HG02870 (cell line): ENCODE results near the gene SPATA31E1.

Experiments
- ATAC-seq: cut with Tn5 transposase; IDR thresholded peaks from one replicate; pipeline ENCODE4 v1.9.1; 2021; ENCODE audit warnings: mild to moderate bottlenecking, moderate library complexity; ENCODE audit not compliant: unreplicated experiment

SPATA31E1 gene

DNA sequence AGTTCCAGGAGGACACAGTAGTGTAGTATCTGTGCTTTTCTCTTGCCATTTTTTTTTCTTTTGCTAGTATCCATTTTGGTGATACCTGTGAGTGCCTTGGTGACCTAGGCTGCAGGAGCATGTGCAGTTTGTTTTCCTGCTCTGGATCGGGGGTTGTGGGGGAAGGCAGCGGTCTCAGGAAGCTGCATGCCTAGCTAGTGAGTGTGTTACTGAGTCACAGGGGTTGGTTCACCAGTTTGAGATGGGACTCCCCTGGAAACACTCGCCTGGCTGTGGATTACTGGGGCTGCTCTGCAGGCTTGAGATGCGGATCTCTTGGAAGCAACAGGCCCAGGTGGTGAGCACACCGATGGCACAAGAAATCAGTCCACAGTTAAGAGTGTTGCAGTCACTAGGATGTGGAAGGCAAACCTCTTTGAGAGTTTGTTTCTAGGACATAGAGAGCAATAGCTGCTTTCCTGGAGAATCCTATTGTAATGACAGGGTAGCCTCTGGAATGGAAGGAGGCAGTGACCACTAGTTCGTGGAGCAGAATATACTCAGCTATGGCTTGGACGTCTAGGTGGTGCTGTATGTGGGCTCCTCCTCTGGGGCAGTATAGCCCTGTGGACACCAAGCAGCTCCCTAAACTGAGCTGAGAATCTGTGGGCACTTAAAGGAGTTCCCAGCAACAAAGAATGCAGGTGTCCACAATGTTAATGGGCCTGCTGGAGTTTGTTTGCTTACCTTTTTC is 20.0 kb upstream of the SPATA31E1 start:
- no peak for ATAC-seq

DNA sequence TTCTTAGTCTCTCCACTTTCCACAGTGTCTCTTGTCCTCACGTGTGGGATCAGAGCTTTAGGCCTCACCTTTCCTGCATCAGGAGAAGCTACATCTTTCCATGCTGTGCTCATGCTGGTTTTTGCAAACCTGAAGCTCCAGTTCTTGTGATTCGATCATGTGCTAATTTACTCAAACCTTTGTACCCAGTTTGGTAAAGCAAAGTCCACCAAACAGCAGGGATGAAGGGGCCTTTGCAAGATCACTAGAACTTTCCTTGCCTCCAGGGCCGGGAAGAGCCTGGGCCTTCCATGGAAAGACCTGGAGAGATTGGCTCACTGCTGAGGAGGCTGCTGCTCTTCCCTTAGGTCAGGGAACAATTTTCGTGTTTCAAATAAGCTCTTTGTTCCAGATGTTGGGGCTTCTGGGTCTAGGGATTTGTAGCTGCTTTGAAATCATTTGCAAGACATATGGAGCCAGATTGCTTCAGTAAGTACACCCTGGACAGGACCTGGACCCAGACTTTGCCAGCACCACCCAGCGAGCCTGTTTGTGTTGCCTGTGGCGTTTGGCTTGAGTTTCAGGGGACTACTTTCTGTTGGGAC is 18.7 kb upstream of the SPATA31E1 start:
- no peak for ATAC-seq

DNA sequence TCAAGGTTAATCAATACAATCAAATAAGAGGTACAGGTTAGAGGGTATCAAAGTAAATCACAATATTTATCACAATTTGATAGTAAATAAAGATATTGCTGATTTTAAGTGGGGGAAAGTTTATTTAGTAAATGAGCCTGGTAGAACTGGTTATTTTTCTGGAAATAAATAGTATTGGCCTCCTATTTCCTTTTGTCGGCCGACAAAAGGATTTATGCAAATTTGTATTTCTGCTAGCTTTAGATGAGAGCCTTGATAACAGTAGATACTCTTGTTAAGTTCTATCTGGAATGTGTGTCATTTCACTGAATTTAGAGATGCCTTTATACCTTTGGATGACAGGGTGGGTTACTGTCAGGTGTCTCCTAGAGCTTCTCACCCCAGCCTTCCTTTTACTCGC is 17.8 kb upstream of the SPATA31E1 start:
- no peak for ATAC-seq

DNA sequence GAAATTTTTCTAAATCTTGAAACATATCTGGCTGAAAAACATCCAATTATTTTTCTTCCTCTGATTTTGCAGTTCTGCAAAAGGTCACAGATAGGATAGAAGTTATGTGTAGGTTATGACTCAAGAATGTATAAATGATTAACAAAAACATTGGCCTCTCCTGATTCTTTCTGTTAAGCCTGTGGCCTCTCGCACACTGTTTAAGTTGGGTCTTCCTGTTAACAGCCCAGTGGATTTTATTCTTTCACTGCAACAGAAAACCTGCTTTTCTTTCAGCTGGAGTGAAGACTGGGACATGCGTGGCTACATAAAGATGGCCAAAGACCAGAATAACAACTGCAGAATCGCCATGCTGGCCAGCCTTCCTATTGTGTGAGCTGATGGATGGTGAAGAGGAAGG is 17.1 kb upstream of the SPATA31E1 start:
- ATAC-seq = no peak

DNA sequence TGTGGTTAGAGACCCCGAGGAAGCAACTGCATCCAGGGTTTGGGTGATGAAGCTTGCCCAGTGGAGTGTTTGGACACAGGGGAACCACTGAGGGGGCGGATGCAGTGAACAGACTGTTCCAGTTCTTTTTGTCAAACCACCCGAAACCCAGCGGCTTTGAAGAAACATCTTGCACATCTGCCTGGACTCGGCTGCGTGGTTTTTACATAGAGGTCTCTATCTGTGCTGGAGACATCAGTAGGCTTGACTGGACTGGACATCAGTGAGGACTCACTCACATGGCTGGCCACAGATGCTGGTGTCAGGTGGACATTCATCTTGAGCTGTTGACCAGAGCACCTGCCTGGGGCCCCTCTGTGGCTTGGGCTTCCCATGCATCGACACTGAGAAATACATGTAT is 15.3 kb upstream of the SPATA31E1 start:
- ATAC-seq = no peak

DNA sequence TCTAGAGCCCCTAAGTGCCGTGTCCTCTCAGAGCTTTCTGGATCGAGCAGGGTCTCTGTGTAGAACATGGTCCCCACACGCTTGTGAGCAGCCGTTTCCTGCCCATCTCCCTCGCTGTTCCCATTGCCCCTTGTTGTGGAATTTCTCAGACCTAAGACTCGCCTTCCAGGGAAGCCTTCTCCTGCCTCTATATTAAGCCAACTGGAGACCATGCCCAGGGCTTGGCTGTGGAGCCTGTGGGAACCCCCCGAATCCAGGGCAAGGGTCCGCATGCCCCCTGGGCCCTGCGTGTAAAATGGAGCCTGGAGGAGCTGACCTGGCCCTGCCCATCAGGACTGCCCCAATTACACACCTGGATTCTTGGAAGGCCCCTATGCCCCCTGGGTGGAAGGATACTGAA is 14.5 kb upstream of the SPATA31E1 start:
- no peak for ATAC-seq

DNA sequence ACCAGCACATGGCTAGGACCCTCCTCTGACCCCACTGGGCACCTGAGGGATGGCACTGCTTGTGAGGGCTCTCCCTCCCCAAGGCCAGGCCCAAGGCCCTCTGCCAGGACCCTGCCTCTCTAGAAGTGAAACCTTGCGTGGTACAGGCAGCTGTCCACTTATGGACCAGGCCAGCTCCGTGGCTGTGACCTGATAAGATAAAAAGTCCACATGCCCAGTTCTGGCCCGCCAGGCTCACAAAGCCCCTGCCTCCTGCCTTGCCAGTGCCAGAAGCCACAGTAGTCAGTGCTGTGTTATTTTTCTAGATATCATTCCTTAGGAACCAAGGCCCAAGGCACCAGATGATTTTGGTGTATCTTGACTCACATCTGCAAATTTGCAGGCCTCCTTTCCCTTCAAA is 14.0 kb upstream of the SPATA31E1 start:
- no peak for ATAC-seq

DNA sequence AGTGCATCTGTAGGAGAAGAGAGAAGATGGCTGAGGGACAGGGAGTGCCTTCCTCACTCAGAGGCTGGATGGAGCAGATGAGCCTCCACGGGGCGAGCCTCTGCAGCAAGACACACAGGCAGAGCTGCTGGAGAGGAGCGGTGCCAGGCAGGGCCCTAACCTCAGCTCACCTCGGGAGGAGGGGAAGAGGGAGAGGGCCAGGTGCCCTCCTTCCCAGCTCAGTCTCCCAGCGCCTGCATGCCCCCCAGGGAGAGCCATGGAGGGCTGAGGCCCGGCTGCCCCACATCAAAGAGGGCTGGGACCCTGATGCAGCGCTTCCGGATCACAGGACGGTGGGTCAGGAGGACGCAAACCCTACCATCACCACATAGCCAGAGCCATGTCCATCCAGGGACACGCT is 13.6 kb upstream of the SPATA31E1 start:
- ATAC-seq = no peak

DNA sequence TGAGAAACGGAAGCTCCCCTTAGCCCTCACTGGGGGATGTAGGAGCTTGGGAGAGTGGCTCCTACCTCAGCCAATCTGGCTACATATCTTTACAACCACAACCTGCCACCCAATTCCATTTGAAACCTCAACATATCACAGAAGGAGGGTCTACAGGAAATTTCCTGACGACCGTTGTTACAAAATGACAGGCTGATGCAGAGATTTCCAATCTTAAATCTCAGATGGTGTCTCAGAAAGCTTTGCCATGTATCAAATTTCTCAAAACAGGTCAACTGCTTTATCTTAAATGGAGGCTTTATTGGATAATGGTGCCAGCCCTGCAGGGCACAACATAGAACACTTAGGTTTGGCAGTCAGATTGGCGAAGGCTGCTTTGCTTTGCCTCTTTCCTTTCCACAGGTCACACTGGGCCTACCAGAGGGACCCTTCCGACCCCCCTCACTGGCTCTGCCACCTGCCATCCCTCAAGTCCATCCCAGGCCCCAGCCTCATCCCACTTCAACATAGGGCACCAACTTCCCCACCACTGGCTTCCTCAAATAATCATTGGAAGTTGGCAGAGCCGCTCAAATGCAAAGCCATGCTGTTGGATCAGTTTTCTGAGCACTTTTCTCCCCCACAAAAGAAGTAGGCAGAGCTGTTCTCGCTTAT is 11.1 kb upstream of the SPATA31E1 start:
- no peak for ATAC-seq

DNA sequence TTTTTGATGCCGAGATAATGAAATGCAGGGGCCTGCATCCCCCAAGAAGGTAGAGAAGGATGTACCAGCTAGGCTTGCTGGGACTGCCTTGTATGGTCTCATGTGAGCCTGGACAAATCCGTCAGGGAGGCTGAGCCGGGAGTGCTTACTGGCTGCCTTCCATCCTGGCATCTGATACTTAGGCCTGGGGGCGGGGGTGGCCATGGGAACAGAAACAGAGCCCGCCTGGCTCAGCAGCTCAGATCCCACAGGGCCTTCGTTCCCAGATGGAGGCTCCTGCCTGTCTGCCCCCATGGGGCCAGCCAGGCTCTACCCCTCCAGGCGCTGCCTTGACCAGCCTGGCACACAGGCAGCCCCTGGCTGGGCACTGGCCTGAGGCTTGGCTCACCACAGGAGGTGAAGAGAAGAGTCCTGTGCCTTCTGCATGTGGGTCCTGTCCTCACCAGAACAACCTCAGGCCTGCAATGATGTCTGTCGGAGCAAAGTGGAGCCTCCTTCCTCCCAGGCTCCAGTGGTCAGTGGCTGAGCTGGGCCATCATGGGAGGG is 10.5 kb upstream of the SPATA31E1 start:
- ATAC-seq = no peak

DNA sequence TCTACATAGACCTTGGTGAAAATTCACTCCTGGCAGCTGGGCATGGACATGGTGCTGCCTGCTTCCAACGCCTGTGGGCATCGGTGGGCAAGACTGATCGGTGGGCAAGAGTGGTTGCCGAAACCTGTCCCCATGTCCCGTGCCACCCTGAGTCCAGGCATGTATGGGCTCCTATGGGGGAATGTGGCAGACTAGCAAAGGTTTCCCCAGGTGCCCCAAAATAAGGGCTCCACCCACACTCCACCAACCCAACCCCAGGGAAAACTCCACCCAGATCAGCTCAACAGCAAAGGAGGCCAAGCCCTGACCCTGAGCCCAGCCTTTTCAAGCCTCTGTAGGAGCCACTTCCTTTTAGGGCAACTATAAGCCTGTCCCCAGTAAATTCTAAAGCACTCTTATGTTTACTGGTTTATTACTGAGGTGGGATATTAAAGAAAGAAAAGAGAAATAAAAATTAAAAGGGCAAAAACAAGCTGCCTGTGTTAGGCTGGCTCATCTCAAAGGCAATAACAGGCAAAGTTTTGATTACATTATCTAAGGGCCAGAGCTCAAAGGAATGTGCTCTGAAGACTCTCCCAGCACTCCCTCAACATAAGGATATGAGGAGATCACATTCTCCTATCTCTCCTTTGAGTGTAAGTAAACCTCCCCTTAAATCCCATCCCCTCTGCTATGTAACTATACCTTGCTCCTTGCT is 8.9 kb upstream of the SPATA31E1 start:
- no peak for ATAC-seq

DNA sequence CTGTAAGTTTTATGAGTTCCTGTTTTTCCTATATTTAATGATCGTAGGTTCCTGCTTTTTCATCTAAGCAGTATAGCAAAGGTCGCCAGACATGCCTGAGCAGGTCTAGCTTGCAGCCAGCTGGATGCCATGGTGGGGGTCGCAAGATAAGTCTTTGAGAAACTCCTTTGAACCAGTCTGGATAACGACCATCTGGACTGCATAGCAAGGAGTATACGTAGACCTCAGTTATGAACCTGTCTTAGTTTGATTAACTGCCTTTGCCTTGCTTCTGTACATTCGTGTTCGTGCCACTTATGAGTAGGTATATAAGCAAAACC is 8.4 kb upstream of the SPATA31E1 start:
- no peak for ATAC-seq

DNA sequence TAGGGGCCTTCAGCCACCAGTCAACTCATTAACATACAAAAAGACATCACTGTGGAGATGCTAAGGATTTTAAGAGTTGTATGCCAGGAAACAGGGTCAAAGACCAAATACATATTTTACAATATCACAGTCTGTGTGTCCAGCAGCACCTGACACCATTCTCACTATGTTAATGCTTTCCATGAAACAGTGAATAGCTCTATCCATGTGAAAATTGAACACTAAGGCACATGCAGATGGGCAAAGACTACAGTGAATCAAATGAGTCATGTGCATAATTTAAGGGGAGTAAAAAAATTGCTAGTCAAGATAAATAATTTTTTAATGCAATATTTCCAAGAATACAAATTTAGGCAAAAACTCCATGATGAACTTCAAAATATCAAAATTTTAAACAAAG is 7.6 kb upstream of the SPATA31E1 start:
- no peak for ATAC-seq

DNA sequence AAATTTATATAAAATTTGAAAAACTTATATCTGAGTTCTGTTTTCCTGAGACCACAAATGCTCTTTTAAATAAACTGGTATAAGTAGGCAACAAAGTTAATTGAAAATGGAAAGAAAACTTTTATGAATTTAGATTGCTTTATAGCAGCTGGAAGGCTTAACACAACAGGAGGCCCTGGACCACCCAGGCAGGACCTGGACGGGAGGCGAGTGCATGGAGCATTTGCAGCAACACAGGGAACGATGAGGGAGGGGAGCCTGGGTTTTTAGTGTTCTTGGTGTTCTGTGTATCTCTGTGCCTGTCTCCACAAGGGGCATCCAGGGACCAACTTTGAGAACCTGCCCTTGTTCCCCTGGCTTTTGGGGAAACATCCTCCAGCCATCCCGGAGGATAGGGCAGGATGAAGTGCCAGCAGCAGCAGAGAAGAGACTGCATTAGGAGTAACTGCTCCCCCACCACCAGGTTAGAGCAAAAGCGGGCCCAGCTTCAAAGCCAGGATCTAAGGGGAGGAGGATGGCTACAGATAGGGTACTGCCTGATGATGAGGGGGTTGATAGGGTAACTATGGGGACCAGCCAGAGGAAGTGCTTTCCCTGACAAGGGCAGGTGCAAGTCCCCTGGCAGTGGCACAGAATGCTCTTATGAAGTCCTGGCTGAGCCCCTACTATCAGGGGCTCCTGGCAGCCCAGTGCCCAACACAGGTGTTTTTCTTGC is 6.7 kb upstream of the SPATA31E1 start:
- ATAC-seq = no peak

DNA sequence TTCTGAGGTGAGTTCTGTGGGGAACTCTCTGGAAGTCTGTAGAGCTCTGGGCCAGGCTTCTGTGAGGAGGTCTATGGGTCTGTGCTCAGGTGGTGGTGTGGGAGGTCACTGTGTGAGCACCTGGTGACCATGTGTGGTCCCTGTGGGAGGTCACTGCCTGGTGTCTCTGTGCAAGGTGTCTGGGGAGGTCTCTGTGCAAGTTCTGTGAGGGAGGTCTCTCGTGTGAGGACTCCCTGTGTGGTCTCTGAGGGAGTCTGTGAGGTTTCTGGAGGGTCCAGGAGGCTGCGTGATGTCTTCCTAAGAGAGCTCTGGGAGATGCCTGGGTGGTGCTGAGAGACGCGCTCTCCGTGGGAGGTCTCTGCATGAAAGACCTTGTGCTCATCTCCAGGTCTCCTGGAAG is 6.0 kb upstream of the SPATA31E1 start:
- ATAC-seq = no peak

DNA sequence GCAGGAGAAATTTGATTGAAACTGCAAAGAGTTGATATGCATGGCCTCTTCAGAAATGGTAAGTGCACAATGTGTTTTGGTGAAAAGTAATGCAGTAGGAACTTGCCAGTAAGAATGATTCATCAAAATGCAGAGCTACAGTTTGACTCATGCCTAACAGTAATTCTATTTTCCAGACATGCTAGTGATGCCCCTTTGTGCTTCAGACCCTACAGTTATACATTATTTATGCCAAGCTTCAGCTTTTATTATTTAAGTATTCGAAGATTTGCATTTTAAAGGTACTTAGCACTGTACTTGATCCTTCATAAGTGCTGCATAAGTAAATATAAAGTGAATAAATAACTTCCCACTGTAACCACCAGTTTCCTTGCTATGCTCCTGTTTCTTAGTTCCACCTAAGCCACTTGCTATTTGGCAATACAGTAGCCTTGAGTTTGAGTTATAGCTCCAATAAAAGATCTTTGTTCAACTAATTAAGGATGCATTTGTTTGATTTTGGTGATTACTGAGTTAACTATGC is 3.6 kb upstream of the SPATA31E1 start:
- ATAC-seq = no peak

DNA sequence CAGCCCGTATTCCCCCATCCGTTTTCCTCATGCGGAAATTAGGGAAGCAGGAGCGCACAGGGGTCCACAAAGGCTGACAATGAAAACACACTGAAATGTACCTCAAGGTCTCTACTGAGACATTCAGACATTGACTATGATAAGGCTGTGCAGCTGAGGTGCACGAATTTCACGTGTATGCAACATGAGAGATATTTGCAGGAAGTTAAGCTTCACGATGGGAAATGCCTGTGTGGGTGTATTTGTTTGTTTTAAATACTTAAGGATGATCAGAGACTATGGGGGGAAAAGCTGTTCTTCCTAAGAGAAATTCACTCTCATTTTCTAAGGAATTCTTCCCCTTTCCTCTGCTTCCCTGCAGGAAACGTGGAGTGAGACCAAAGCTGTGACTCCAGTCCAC is 2.6 kb upstream of the SPATA31E1 start:
- ATAC-seq = no peak

DNA sequence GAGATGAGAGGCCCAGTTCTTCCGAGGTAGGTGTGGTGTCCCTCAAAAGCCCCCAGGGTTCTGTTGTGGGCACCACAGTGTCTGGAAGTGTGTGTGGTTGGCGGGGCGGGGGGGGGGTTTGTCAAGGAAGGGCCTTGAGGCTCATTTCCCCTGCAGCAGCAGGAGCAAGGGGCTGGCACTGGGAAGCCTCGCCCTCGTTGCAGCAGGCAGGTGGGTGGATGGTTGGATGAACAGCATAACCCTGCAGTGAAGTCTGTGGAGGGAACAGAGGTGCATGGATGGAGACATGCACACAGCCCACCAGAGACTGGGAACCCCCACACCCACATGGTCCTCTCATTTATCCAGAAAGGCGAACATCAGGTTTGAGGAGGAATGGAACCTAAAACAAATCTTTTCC is 2.0 kb upstream of the SPATA31E1 start:
- no peak for ATAC-seq

DNA sequence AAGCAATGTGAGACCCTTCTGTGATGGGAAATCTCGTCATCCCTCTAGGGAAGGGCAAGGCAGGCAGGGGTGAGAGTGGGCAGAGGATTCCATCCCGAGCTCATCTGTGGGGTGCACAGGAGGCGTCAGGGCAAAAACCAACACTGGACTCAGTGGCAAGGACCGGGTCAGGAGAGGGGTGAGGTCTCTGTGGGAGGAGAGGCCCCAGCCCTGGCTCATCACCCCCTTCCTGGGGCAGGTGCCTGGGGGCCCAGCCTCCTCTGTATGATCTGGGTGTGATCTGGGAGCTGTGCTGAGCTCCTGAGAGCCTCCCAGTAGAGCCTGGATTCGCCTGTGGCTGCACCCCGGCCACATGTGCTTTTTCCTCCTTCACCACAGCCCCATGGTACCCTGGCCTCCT is 597 bp downstream of the SPATA31E1 start:
- ATAC-seq = no peak

DNA sequence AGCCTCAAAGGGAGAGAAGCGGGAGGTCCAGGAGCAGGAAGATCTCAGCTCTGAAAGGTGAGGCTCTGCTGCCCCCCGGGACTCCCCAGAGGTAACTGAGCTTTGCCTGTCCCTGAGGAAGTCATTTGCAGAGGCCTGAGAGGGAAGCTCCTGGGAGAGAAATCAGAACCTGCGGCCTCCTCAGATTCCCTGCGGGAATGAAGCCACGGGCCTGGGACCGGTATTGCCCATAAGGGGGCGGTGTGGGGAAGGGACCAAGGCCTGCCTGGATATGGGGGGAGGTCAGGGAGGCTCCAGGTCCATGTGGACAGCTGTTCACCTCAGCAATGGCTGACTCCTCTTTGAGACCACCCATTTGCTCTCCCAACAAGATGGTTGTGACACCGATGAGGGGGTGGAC is 1.3 kb downstream of the SPATA31E1 start:
- ATAC-seq = no peak
